HG03108 (cell line): ENCODE results near the gene SLX4IP.
"Not testable (repeated sequence)": the region's sequence is repeated elsewhere in the genome, so short reads cannot be mapped to it uniquely, and the experiment has no call there.

Experiments
- ATAC-seq: cut with Tn5 transposase; IDR thresholded peaks from one replicate; pipeline ENCODE4 v1.9.1; 2021; ENCODE audit warnings: moderate library complexity; ENCODE audit not compliant: unreplicated experiment

Gene SLX4IP

GRCh38 chr20:10595985-10596384 lies 160.9 kb downstream of the SLX4IP start:
- no peak for ATAC-seq

GRCh38 chr20:10596710-10597121 lies 161.6 kb downstream of the SLX4IP start:
- ATAC-seq: no peak

GRCh38 chr20:10597637-10598036 lies 162.5 kb downstream of the SLX4IP start:
- ATAC-seq: no peak

- ATAC-seq: no peak
These were observed 167.2 kb downstream of the SLX4IP start for GRCh38 chr20:10602221-10602871.

GRCh38 chr20:10603378-10603777 lies 168.3 kb downstream of the SLX4IP start:
- no peak for ATAC-seq

GRCh38 chr20:10603971-10604864 lies 169.1 kb downstream of the SLX4IP start:
- ATAC-seq: no peak

GRCh38 chr20:10604865-10605440 lies 169.8 kb downstream of the SLX4IP start:
- ATAC-seq: no peak

- ATAC-seq: no peak
These were observed 170.6 kb downstream of the SLX4IP start for GRCh38 chr20:10605547-10606195.

- no peak for ATAC-seq
These were observed 174.2 kb downstream of the SLX4IP start for GRCh38 chr20:10609276-10609675.

GRCh38 chr20:10609770-10610169 lies 174.7 kb downstream of the SLX4IP start:
- ATAC-seq: no peak

GRCh38 chr20:10610251-10610650 lies 175.1 kb downstream of the SLX4IP start:
- no peak for ATAC-seq

GRCh38 chr20:10611357-10611756 lies 176.3 kb downstream of the SLX4IP start:
- ATAC-seq: no peak

- ATAC-seq: not testable (repeated sequence)
These were observed 178.3 kb downstream of the SLX4IP start for GRCh38 chr20:10613426-10613825.

GRCh38 chr20:10613911-10614310 lies 178.8 kb downstream of the SLX4IP start:
- no peak for ATAC-seq

GRCh38 chr20:10616212-10616611 lies 181.1 kb downstream of the SLX4IP start:
- ATAC-seq: no peak

GRCh38 chr20:10617549-10618133 lies 182.5 kb downstream of the SLX4IP start:
- ATAC-seq: not testable (repeated sequence)

- ATAC-seq: no peak
These were observed 183.6 kb downstream of the SLX4IP start for GRCh38 chr20:10618611-10619245.

GRCh38 chr20:10619427-10619826 lies 184.3 kb downstream of the SLX4IP start:
- ATAC-seq: no peak

GRCh38 chr20:10621149-10621548 lies 186.0 kb downstream of the SLX4IP start:
- ATAC-seq: no peak

GRCh38 chr20:10622657-10623418 lies 187.7 kb downstream of the SLX4IP start:
- no peak for ATAC-seq
